Measurements from ENCODE around the gene GRIK4.

The GRIK4 gene

GRCh38 chr11:120709808-120710207 lies 198.3 kb downstream of the GRIK4 start:
- TF ChIP-seq CTCF (IDR thresholded peaks at IDR 0.05; ENCODE audit: low read depth, low read length), result no peak
- DNase-seq (ENCODE audit: low read depth in 2 of 2), result no peak
- no peak overlapping the region for H3K4me3 ChIP-seq (replicated peaks in 1 of 2; ENCODE audit: low read depth in 2 of 2, low read length in 2 of 2)

GRCh38 chr11:120710354-120711131 lies 199.0 kb downstream of the GRIK4 start:
- peak; percentile 70 to 86 for DNase-seq (ENCODE audit: low read depth in 2 of 2)
- no peak overlapping the region for H3K4me3 ChIP-seq (replicated peaks in 1 of 2; ENCODE audit: low read depth in 2 of 2, low read length in 2 of 2)
- no peak for TF ChIP-seq CTCF (IDR thresholded peaks at IDR 0.05; ENCODE audit: low read depth, low read length)

GRCh38 chr11:120712014-120712413 lies 200.5 kb downstream of the GRIK4 start:
- no peak for TF ChIP-seq CTCF (IDR thresholded peaks at IDR 0.05; ENCODE audit: low read depth, low read length)
- H3K4me3 ChIP-seq (replicated peaks in 1 of 2; ENCODE audit: low read depth in 2 of 2, low read length in 2 of 2), result no peak overlapping the region
- DNase-seq (ENCODE audit: low read depth in 2 of 2), result no peak

- H3K4me3 ChIP-seq (replicated peaks in 1 of 2; ENCODE audit: low read depth in 2 of 2, low read length in 2 of 2), result no peak overlapping the region
- DNase-seq (ENCODE audit: low read depth in 2 of 2), result no peak
- TF ChIP-seq CTCF (IDR thresholded peaks at IDR 0.05; ENCODE audit: low read depth, low read length), result no peak
Measured at GRCh38 chr11:120712881-120713280, 201.3 kb downstream of the GRIK4 start.

GRCh38 chr11:120713296-120713695 lies 201.7 kb downstream of the GRIK4 start:
- DNase-seq (ENCODE audit: low read depth in 2 of 2), result no peak
- no peak overlapping the region for H3K4me3 ChIP-seq (replicated peaks in 1 of 2; ENCODE audit: low read depth in 2 of 2, low read length in 2 of 2)
- TF ChIP-seq CTCF (IDR thresholded peaks at IDR 0.05; ENCODE audit: low read depth, low read length), result no peak

- H3K4me3 ChIP-seq (replicated peaks in 1 of 2; ENCODE audit: low read depth in 2 of 2, low read length in 2 of 2), result no peak overlapping the region
- no peak for TF ChIP-seq CTCF (IDR thresholded peaks at IDR 0.05; ENCODE audit: low read depth, low read length)
- DNase-seq (ENCODE audit: low read depth in 2 of 2), result no peak
Measured at GRCh38 chr11:120714438-120714837, 202.9 kb downstream of the GRIK4 start.

GRCh38 chr11:120715239-120715638 lies 203.7 kb downstream of the GRIK4 start:
- DNase-seq (ENCODE audit: low read depth in 2 of 2), result peak in 1 of 2 donors; percentile 8
- TF ChIP-seq CTCF (IDR thresholded peaks at IDR 0.05; ENCODE audit: low read depth, low read length), result peak; percentile 32
- H3K4me3 ChIP-seq (replicated peaks in 1 of 2; ENCODE audit: low read depth in 2 of 2, low read length in 2 of 2), result no peak overlapping the region

Measured in cardiac fibroblast (primary cell).